IMR-90 (cell line): Measurements from ENCODE around the gene LZIC. TPM values are rescaled to one million over a fixed set of nuclear protein-coding genes. Genes with fewer than 3 reads are reported as not detected.

Experiments
- ATAC-seq: fragments of 200-7000 bp; cut with Tn5 transposase; 2 replicates; pipeline ENCODE4 v1.9.1; 2020; ENCODE audit warnings: low read depth, mild to moderate bottlenecking, moderate library complexity
- BruUV-seq: library from RNA; stranded (reverse); fragments of 400-500 nt; replicated peaks from 2 replicates; lab custom pipeline; 2021; lab: Mats Ljungman, UMichigan
- CTCF ChIA-PET: fragments of 300-600 bp; formaldehyde crosslinking; extraction: SDS; loops from one replicate; lab custom pipeline; 2021; ENCODE audit warnings: antibody characterized with exemption; lab: Yijun Ruan, JAX
- POLR2A ChIA-PET: fragments of 300-600 bp; sonication (Branson Sonifier 250); formaldehyde crosslinking; loops from one replicate; lab custom pipeline; 2022; ENCODE audit warnings: antibody characterized with exemption; ENCODE audit not compliant: unreplicated experiment; lab: Charles Lee
- DNase-seq: peaks from one replicate; pipeline ENCODE4 v3.0.0; 2013
- H2AFZ ChIP-seq: replicated peaks from 2 replicates; pipeline ENCODE3; 2013; ENCODE audit warnings: low read length, mild to moderate bottlenecking; ENCODE audit not compliant: poor library complexity
- H2AK5ac ChIP-seq: 2 replicates; pipeline ENCODE4 v1.6.1; 2013; ENCODE audit warnings: low read depth, low read length, inconsistent platforms
- H2AK9ac ChIP-seq: replicated peaks from 2 replicates; pipeline ENCODE3; 2013; ENCODE audit warnings: mild to moderate bottlenecking, low read depth, low read length, moderate library complexity; ENCODE audit not compliant: poor library complexity
- H2BK120ac ChIP-seq: 2 replicates; pipeline ENCODE4 v1.6.1; 2013; ENCODE audit warnings: low read depth, low read length, inconsistent platforms
- H2BK15ac ChIP-seq: 3 replicates; pipeline ENCODE4 v1.6.1; 2013; ENCODE audit warnings: low read depth, low read length, inconsistent platforms
- H2BK20ac ChIP-seq: 2 replicates; pipeline ENCODE4 v1.6.1; 2013; ENCODE audit warnings: low read depth, mild to moderate bottlenecking, inconsistent platforms, low read length, moderate library complexity
- H2BK5ac ChIP-seq: 2 replicates; pipeline ENCODE4 v1.6.1; 2013; ENCODE audit warnings: mild to moderate bottlenecking, low read depth, low read length, inconsistent platforms; ENCODE audit not compliant: poor library complexity, severe bottlenecking
- H3K14ac ChIP-seq: replicated peaks from 2 replicates; pipeline ENCODE4 v1.6.1; 2013; ENCODE audit warnings: low read depth, low read length, inconsistent platforms
- H3K18ac ChIP-seq: 2 replicates; pipeline ENCODE4 v1.6.1; 2013; ENCODE audit warnings: low read depth, low read length, control low read depth
- H3K23ac ChIP-seq: 2 replicates; pipeline ENCODE4 v1.6.1; 2013; ENCODE audit warnings: low read depth, low read length, inconsistent platforms
- H3K27ac ChIP-seq: 2 replicates; pipeline ENCODE4 v1.5.1; 2013; ENCODE audit warnings: mild to moderate bottlenecking, control low read depth, low read length; ENCODE audit not compliant: insufficient read depth
- H3K27me3 ChIP-seq: 2 replicates; pipeline ENCODE4 v1.6.1; 2013; ENCODE audit warnings: low read length; ENCODE audit not compliant: control insufficient read depth, insufficient read depth
- H3K36me3 ChIP-seq: 2 replicates; pipeline ENCODE4 v1.6.1; 2013; ENCODE audit warnings: low read length, mixed read lengths; ENCODE audit not compliant: control insufficient read depth, insufficient read depth
- H3K4ac ChIP-seq: 2 replicates; pipeline ENCODE4 v1.6.1; 2013; ENCODE audit warnings: low read depth, low read length, inconsistent platforms
- H3K4me1 ChIP-seq: 2 replicates; pipeline ENCODE4 v1.6.1; 2013; ENCODE audit warnings: low read length, mixed read lengths; ENCODE audit not compliant: control insufficient read depth, insufficient read depth
- H3K4me2 ChIP-seq: 2 replicates; pipeline ENCODE4 v1.6.1; 2013; ENCODE audit warnings: low read depth, mild to moderate bottlenecking, control low read depth, low read length, moderate library complexity
- H3K4me3 ChIP-seq: 2 replicates; pipeline ENCODE4 v1.5.1; 2013; ENCODE audit warnings: low read depth, mild to moderate bottlenecking, control low read depth, low read length, moderate library complexity; ENCODE audit not compliant: insufficient read depth
- H3K56ac ChIP-seq: 2 replicates; pipeline ENCODE4 v1.6.1; 2013; ENCODE audit warnings: low read length, inconsistent platforms; ENCODE audit not compliant: insufficient read depth; ENCODE audit errors: extremely low read depth
- H3K79me1 ChIP-seq, 2 experiments: 2 replicates each; pipeline ENCODE4 v1.6.1; 2013; ENCODE audit warnings: low read length in 2 of 2, inconsistent platforms in 1 of 2, low read depth in 1 of 2
- H3K9ac ChIP-seq: 2 replicates; pipeline ENCODE4 v1.6.1; 2013; ENCODE audit warnings: low read depth, low read length, control low read depth
- H3K9me1 ChIP-seq: 2 replicates; pipeline ENCODE4 v1.6.1; 2013; ENCODE audit warnings: low read length, inconsistent platforms; ENCODE audit not compliant: insufficient read depth
- H3K9me3 ChIP-seq: 2 replicates; pipeline ENCODE4 v1.6.1; 2013; ENCODE audit warnings: low read length; ENCODE audit not compliant: control insufficient read depth, insufficient read depth
- H4K20me1 ChIP-seq: 2 replicates; pipeline ENCODE4 v1.6.1; 2013; ENCODE audit warnings: low read length, inconsistent platforms; ENCODE audit not compliant: insufficient read depth
- H4K5ac ChIP-seq: 2 replicates; pipeline ENCODE4 v1.6.1; 2013; ENCODE audit warnings: mild to moderate bottlenecking, low read depth, low read length, control low read depth
- H4K8ac ChIP-seq, 2 experiments: 2 replicates each; pipeline ENCODE4 v1.6.1; 2013; ENCODE audit warnings: low read depth in 2 of 2, low read length in 2 of 2, control low read depth in 1 of 2, inconsistent platforms in 1 of 2
- H4K91ac ChIP-seq: 2 replicates; pipeline ENCODE4 v1.6.1; 2013; ENCODE audit warnings: low read depth, low read length, inconsistent platforms; ENCODE audit not compliant: insufficient read depth
- BHLHE40 ChIP-seq: fragments of 150-350 bp; IDR thresholded peaks from 2 replicates; pipeline ENCODE4 v1.6.1; 2016; ENCODE audit warnings: mild to moderate bottlenecking, low read depth, low read length
- CTCF ChIP-seq: conservative IDR thresholded peaks from 2 replicates; pipeline ENCODE4 v1.5.1; 2012; ENCODE audit warnings: mild to moderate bottlenecking, low read depth, low read length, improper control_type of control experiment
- ELK1 ChIP-seq: fragments of 150-350 bp; IDR thresholded peaks from 2 replicates; pipeline ENCODE4 v1.6.1; 2016; ENCODE audit warnings: low read depth, mild to moderate bottlenecking, low read length, moderate library complexity, borderline replicate concordance
- FOS ChIP-seq: fragments of 150-350 bp; IDR thresholded peaks from 2 replicates; pipeline ENCODE4 v1.6.1; 2016; ENCODE audit warnings: low read depth, low read length
- MAFK ChIP-seq: IDR thresholded peaks from 2 replicates; pipeline ENCODE4 v1.6.1; 2012; ENCODE audit warnings: low read depth, low read length, improper control_type of control experiment
- MXI1 ChIP-seq: IDR thresholded peaks from 2 replicates; pipeline ENCODE4 v1.6.1; 2012; ENCODE audit warnings: low read depth, mild to moderate bottlenecking, low read length, moderate library complexity, borderline replicate concordance
- NFE2L2 ChIP-seq: fragments of 150-350 bp; IDR thresholded peaks from 2 replicates; pipeline ENCODE4 v1.6.1; 2016; ENCODE audit warnings: low read depth, mild to moderate bottlenecking, low read length
- POLR2A ChIP-seq: IDR thresholded peaks from 2 replicates; pipeline ENCODE4 v1.6.1; 2012; ENCODE audit warnings: mild to moderate bottlenecking, low read depth, low read length
- RAD21 ChIP-seq: IDR thresholded peaks from 2 replicates; pipeline ENCODE4 v1.6.1; 2012; ENCODE audit warnings: low read length, improper control_type of control experiment
- RCOR1 ChIP-seq: IDR thresholded peaks from 2 replicates; pipeline ENCODE4 v1.6.1; 2012; ENCODE audit warnings: mild to moderate bottlenecking, low read length, improper control_type of control experiment; ENCODE audit not compliant: insufficient replicate concordance
- RFX5 ChIP-seq: IDR thresholded peaks from 2 replicates; pipeline ENCODE4 v1.8.0; 2012; ENCODE audit warnings: low read depth, mild to moderate bottlenecking, low read length, moderate library complexity
- SMC3 ChIP-seq: fragments of 150-350 bp; IDR thresholded peaks from 2 replicates; pipeline ENCODE4 v1.6.1; 2016; ENCODE audit warnings: low read depth, mild to moderate bottlenecking, antibody characterized with exemption, low read length, moderate library complexity
- USF2 ChIP-seq: fragments of 150-350 bp; IDR thresholded peaks from 2 replicates; pipeline ENCODE4 v1.6.1; 2017; ENCODE audit warnings: mild to moderate bottlenecking, antibody characterized with exemption, low read length, low read depth
- WGBS, 2 experiments: methylation state at CpG; one replicate each; pipeline versions ENCODE4 v1.1.5 to v1.1.7; 2013; ENCODE audit warnings: missing lambda C conversion rate in 2 of 2; ENCODE audit not compliant: insufficient read length in 1 of 2; ENCODE audit errors: extremely low coverage in 2 of 2; 5-methylcytosine and 5-hydroxymethylcytosine counted together
- dilution Hi-C: fragments of 300-500 bp; cut with HindIII; formaldehyde crosslinking; loops from one replicate; pipeline ENCODE4 v1.14.3; 2018; ENCODE audit warnings: low sequenced_read_pairs; ENCODE audit not compliant: unreplicated experiment
- in situ Hi-C: fragments of 300-500 bp; cut with MboI; formaldehyde crosslinking; loops from 3 replicates; pipeline ENCODE4 v1.14.3; 2019; ENCODE audit warnings: low sequenced_read_pairs, inconsistent platforms, mixed read lengths
- intact Hi-C: fragments of 100-400 bp; cut with micrococcal nuclease; formaldehyde crosslinking; loops from 2 replicates; pipeline ENCODE4 v1.10.0; 2022
- polyA plus RNA-seq, 3 experiments: library from polyadenylated mRNA; depleted of rRNA; stranded (reverse); fragments of >200 nt; gene quantifications; 2 replicates each; pipeline ENCODE4 v1.2.3, GENCODE V29; 2012; ENCODE audit warnings: low replicate concordance in 1 of 3
- total RNA-seq: library from RNA; depleted of rRNA; stranded (reverse); fragments of >200 nt; gene quantifications from 2 replicates; pipeline ENCODE4 v1.2.3, GENCODE V29; 2012

LZIC gene
- total and polyA plus RNA-seq, 2 of the 4 experiments (the other 2 are of a cell fraction): 11.6 to 19.0 TPM

GRCh38 chr1:9917901-9918300 is 25.3 kb downstream of the LZIC start:
- ChIA-PET POLR2A (interaction anchor here (0.6 kb wide), 1 partner anchor 1218 kb away, joined by 3 read pairs; no protein-coding TSS in a partner anchor), CTCF (no interaction called here)
- no peaks in the 10 kb centered on the region for H3K9me1 ChIP-seq
- no CpG with 5 or more reads among the region's 1 CpG for WGBS, 2 experiments
- dilution Hi-C loops (no loop called here), intact Hi-C loops (no loop called here), in situ Hi-C loops (no loop called here)
- no peak overlapping the region for H3K27ac ChIP-seq
- no peak overlapping the region for H3K23ac ChIP-seq
- no peak overlapping the region for H3K4ac ChIP-seq
- no peak overlapping the region for H4K91ac ChIP-seq
- H2BK15ac ChIP-seq: no peak overlapping the region
- H3K18ac ChIP-seq: no peak overlapping the region
- no TSS peak for BruUV-seq
- no peak overlapping the region for H2AK5ac ChIP-seq
- no peak overlapping the region for H2BK5ac ChIP-seq
- DNase-seq (no peak), ATAC-seq (no peak)
- no peak overlapping the region for H3K14ac ChIP-seq
- TF ChIP-seq USF2: no peak
- no peak for TF ChIP-seq MXI1
- no peak for TF ChIP-seq NFE2L2
- no peak for TF ChIP-seq CTCF
- TF ChIP-seq ELK1: no peak
- TF ChIP-seq RCOR1: no peak
- no peak for TF ChIP-seq MAFK
- TF ChIP-seq RAD21: no peak
- TF ChIP-seq BHLHE40: no peak
- no peak for TF ChIP-seq SMC3
- no peak for TF ChIP-seq FOS
- no peak for TF ChIP-seq POLR2A
- TF ChIP-seq RFX5: no peak
- no peaks in the 10 kb centered on the region for H4K20me1 ChIP-seq
- no peak overlapping the region for H2AFZ ChIP-seq
- H2BK20ac ChIP-seq: no peak overlapping the region
- H4K5ac ChIP-seq: no peak overlapping the region
- no peak overlapping the region for H3K4me2 ChIP-seq
- no peaks in the 10 kb centered on the region for H3K79me1 ChIP-seq
- H2BK120ac ChIP-seq: no peak overlapping the region
- H3K27me3 ChIP-seq: no peaks in the 10 kb centered on the region
- no peak overlapping the region for H3K56ac ChIP-seq
- H3K36me3 ChIP-seq: no peaks in the 10 kb centered on the region
- no peak overlapping the region for H3K4me3 ChIP-seq
- no peak overlapping the region for H4K8ac ChIP-seq
- no peaks in the 10 kb centered on the region for H3K4me1 ChIP-seq
- H3K9ac ChIP-seq: no peak overlapping the region
- no peaks in the 10 kb centered on the region for H3K9me3 ChIP-seq
- H2AK9ac ChIP-seq: no peak overlapping the region
